ENCODE results near the gene MCF2L.

Gene MCF2L

DNA sequence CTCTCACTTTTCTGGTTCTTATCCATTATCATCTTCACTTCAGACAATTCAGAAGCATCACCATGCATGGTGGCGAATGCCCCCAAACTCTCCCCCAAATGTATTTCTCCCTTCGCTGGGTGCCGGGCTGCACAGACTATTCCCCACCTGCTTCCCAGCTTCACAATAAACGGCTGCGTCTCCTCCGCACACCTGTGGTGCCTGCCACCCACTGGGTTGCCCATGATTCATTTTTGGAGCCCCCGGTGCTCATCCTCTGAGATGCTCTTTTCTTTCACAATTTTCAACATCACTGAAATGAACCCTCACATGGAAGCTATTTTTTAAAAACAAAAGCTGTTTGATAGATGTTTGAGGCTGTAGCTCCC, 150.8 kb downstream of the MCF2L start:
- no peak for DNase-seq (ENCODE audit: low read depth in 3 of 3, low spot score in 1 of 3)

DNA sequence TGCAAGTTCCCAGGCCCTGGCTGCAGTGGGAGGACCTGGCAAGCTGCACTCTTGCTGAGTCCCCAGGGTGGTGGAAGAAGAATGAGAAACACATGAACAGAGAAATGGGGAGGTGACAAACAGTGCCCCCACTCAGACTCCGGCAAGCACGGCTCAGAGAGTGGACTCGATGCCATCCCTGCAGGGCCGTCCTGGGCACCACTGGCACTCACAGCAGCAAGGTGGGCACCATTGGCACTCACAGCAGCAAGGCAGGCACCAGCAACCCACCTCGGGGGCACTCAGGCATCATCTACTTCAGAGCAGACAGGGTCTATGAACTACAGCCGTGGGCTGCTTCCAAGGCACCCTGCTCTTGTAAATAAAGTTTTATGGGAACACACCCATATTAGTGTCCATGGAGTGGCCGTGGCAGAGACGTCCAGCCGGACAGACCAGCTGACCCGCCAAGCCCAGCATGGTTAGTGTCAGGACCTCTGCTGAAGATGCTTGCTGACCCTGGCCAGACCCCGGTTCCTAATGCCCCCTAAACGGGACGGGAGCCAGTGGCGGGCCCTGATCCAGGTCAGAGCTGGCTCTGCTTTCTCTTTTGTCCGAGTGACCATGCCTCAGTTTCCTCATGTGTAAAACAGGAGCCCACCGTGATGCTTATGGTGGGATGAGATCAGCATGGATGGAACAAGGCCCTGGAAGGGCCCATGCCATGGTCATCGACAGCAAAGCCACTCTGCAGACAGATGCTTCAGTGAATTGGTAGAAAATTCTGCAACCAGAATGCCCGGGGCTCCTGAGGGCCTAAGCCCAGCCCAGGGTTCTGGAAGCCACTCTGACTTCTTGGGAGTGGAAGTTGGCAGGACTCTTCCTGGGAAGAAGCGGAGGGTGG, 151.5 kb downstream of the MCF2L start:
- no peak for DNase-seq (ENCODE audit: low read depth in 3 of 3, low spot score in 1 of 3)

DNA sequence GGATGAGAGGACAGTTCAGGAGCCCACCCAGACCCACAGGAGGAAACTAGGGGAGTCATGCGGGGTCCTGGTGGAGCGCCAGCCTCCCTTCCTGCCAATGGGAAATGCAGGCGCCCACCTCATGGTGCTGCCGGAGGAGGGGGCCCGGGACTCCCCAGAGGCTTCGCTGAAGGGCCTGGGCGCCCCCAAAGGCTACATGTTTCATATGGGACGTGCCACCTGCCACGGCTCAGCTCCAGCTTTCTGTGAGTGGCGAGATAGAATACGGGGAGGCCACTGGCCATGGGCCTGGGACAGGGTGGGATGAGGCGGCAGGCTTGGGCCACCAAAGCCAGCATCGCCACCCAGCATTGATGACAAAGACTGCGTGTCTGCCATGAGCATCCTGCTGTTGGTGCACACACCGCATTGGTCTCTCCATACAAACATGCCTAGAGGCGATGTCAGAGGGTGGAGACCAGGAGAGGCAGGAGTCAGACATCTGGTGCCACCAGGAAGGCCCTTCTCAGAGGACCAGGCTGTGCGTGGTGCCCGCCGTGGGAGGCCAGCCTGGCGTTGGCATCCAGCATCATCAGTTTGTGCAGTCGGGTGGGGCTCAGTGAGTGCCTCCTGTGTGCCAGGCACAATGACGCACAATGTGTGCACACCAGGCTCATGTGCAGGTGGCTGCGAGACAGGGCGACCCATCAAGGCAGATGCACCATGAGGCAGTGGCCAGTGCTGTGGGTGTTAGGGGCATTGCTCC, 152.3 kb downstream of the MCF2L start:
- DNase-seq (ENCODE audit: low read depth in 3 of 3, low spot score in 1 of 3), result no peak

DNA sequence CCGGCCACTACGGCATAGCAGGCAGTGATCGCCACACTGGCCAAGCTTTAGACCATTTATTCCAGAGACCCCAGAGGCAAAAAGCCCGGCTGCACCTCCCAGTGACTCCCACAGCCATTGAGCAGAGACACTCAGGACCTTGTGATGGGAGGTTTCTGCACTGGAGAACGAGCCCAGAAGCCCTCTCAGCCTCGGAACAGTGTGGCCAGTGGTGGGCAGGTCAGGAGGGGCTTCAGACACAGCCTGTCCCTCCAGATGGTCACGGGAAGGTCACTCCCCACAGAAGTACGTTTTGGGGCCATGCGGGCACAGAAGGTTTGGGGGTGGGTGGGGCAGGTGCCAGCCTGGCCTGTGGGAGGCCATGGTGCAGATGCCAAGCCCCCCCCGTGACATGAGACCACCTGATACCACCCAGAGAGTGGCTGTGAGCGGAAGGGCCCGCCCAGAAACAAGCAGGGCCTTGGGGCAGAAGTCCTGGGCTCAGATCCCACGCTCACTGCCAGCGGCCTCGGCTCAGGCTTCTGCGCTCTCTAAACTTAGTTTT, 153.0 kb downstream of the MCF2L start:
- DNase-seq (ENCODE audit: low read depth in 3 of 3, low spot score in 1 of 3), result no peak

DNA sequence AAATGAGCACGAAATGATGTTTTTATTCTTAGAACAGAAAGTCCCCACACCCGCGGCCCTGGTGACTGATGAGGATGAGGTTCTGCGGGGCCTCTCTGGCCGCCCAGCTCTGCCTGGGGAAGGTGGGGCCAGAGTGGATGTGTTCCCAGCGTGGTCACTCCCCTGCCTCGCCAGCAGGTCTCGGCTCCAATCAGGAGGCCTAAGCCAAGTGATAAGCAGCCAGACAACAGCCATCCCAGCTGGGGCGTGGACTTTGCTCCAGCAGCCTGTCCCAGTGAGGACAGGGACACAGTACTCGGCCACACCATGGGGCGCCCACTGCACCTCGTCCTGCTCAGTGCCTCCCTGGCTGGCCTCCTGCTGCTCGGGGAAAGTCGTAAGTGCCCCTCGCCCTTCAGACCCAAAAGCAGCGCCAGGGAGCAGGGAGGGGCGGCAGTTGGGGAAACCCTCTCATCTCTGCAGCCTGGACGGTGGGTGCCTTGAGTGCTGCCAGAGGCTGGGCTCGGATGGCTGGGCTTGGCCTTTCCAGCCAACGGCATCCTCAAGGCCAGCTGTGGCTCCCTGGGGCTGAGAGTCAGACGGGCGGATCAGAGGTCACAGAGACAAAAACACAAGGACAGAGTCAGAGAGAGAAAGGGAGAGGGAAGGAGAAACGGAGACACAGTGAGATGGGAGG, 153.7 kb downstream of the MCF2L start, which contains the start of gene F10:
TSS of gene F10 (plus strand) at position 250 of the 676 bp plus-strand sequence. CDS start at position 307, 57 bp downstream.
- DNase-seq (ENCODE audit: low read depth in 3 of 3, low spot score in 1 of 3), result no peak

DNA sequence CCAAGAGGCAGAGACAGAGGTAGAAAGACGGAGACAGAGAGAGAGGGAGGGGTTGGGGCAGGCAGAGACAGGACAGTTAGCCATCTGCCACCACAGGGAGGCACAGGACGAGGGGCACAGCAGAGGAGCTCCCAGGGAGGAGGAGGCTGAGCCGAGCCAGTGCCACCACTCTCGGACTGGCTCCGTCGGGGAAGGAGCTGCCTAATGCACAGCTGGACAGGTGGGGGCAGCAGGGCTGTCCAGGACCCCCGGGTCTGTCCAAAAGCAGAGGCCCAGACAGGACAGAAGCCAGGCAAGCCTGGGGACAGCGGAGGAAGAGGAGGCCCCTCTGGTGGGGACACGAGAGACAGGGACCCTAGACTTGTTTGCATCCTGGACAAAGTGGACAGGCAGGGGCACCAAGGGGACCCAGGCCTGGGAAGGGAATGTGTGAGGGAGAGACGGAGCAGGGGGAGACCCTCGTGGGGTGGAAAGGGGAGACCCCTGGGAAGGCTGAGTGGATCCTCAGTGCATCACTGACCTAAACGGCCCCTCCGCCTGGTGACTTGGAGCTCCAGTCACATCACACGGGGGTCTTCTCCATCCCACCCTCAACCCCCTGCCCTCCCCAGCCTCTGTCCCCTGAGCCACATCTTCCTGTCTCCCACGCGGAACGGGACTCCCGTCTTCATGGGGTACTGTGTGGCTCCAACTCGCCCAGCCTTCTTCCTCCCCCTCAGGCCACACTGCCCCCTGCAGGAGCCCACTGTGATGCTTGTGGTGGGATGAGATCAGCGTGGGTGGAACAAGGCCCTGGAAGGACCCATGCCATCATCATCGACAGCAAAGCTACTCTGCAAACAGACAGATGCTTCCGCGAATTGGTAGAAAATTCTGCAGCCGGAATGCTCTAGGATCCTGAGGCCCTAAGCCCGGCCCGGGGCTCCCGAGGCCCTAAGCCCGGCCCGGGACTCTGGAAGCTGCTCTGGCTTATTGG, 154.5 kb downstream of the MCF2L start:
- DNase-seq (ENCODE audit: low read depth in 3 of 3, low spot score in 1 of 3), result no peak

DNA sequence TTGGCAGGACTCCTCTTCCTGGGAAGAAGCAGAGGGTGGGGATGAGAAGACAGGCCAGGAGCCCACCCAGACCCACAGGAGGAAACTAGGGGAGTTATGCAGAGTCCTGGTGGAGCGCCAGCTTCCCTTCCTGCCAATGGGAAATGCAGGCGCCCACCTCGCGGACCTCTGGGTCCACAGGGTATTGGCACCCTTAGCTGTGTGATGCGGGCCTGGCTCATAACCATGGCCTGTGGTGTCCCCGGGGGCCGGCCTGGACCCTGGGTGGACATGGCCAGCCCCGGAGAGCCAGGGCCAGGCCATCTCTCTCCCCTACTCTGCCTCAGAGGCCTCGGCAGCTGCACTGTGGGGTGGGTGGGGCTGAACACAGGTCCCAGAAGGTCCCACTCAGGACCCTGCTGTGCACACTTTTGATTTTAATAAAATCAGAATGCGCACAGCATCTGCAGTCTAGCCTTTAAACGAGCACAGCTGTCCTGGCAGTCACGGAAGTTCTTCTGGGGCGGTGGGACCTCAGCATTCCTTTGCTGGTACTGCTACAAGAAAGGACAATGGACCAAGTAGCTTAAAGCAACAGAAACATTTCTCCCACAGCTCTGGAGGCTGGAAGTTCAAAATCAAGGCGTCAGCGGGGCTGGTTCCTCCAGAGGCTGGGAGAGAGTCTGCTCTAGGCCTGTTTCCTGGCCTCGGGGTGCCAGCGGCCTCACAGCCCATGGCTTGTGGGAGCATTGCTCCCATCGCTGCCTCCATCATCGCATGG, 155.4 kb downstream of the MCF2L start:
- no peak for DNase-seq (ENCODE audit: low read depth in 3 of 3, low spot score in 1 of 3)

DNA sequence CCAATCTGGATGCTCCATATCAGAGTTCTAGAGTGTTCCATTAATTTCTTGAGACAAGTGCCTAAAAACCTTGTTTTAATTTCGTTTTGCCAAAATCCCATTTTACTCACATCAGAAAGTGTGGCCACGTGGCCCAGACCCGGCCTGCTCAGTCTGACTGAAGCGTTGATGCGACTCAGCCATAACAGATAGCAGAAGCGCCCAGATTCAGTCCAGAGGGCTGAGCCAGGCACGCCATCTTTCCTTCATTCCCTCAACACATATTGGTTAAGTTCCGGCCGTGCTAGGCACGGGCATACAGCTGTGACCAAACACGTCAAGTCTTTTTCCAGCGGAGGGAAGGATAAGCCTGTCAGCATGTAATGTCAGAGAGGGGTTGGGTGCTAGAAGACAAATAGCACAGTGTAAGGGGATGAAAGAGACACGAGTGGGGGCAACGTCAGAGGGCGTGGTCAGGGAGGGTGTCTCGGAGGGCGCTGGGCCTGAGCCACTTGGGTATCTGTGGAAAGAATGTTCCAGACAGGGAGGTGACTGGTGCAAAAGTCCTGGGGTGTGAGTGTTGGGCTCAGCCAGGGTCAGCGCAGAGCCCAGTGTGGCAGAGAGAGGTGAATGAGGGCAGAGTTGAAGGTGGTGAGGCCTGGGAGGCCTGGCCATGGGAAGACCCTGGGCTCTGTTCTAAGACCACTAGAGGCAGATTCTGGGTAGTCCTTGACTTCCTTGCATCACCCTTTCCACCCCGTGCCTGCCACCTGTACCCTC, 156.7 kb downstream of the MCF2L start:
- DNase-seq (ENCODE audit: low read depth in 3 of 3, low spot score in 1 of 3), result no peak

DNA sequence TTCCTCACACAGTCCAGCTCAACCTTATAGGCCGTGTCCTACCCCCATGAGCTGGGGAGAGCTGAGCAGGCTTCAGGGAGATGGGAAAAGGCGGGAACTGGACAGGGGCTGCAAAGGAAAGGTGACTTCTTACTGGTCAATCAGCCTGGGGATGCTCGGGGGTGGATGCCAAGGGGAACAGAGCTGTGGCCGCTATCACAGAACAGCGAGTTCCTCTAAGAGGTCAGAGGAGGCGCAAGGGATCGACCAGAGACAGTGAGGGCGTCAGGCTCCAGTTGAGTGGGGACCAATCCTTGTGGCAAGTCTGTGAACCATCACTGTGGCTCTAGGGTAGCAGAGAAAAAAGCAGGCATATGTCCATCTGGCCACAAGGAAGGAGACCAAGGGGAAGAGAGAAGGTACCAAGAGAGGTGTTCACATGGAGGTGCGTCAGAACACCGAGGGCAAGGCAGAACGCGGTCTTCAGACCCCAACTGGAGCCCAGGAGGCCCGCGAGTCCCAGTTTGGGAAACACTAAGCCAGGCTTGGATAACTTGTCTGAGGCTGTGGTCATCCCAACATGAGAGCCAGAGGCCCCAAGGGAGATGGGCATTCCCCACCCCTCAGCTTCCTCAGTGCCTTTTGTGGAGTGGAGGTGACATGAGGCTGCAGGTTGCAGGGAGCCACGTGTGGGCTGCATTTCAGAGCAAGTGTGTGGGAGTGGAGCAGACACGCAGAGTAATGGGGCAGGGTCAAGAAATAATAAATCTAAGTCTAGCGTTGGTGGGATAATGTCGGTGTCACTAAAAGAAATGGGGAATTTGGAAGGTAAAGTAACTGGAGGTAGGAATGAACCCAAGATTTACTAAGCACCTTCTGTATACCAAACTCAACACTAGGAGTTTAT, 157.5 kb downstream of the MCF2L start:
- no peak for DNase-seq (ENCODE audit: low read depth in 3 of 3, low spot score in 1 of 3)

DNA sequence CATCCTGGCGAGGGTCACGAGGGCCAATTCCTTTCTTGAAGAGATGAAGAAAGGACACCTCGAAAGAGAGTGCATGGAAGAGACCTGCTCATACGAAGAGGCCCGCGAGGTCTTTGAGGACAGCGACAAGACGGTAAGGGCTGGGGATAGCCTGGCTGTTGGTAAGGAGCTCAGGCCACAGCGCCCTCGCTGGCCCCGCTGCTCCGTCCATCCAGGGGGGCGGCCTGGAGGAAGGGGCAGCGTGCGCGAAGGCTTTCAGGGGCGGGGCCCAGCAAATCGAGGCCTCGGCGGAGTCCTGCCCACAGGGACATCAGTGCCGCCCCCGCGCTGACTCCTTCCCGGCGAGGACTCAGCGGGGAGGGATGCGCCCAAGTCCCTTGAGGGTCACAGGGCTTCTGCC, 160.5 kb downstream of the MCF2L start:
- no peak for DNase-seq (ENCODE audit: low read depth in 3 of 3, low spot score in 1 of 3)

DNA sequence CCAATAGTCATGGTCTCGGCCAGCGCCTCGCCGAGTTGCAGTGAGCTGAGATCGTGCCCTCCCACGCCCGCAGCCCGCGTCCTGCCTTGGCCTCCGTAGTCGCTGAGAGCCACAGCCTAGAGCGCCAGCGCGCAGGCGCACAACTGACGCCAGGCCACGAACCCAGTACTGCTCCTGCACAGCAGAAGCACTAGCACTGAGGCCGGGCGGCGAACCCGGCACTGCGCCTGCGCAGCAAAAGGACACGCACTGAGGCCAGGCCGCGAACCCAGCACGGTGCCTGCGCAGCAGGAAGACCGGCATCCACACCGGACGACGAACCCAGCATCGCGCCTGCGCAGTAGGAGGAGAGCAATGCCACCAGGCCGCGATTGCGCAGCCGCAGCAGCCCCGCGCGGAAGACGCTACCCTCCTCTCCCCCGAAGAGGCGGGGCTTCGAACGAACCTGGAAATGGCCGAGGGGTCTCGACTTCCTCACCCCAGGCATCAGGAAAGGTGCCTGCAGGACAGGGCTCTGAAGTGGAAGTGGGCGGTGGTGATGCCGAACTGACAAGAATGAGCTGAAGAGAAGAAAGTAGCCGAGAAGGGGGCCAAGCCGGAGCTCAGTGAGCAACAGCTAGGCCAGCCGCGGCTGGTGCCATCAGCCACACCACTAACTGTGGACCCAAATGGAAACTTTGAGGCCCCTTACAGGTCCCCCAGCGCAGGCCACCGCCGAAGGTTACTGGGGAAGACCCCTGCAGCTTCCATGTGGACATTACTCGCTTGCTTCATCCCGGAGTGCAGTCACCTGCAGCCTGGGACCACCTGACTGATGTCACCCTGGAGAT, 161.1 kb downstream of the MCF2L start:
- peak in 1 of 3 donors; percentile 8 for DNase-seq (ENCODE audit: low read depth in 3 of 3, low spot score in 1 of 3)

DNA sequence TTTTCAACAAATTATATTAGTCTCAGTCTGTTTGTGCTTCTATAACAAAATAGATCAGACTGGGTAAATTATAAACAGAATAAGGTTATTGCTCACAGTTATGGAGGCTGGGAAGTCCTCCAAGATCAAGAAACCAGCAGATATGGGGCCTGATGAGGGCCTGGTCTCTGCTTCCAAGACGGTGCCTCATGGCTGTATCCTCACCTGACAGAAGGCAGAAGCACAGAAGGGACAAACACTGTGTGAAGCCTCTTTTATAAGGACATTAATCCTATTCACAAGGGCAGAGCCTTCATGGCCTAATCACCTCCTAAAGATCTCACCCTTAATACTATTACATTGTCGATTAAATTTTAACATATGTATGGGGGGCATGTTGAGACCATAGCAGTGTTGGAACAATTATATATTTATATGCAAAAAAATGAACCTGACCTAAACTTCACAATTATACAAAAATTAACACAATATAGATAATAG, 166.3 kb downstream of the MCF2L start:
- DNase-seq (ENCODE audit: low read depth in 3 of 3, low spot score in 1 of 3), result no peak

DNA sequence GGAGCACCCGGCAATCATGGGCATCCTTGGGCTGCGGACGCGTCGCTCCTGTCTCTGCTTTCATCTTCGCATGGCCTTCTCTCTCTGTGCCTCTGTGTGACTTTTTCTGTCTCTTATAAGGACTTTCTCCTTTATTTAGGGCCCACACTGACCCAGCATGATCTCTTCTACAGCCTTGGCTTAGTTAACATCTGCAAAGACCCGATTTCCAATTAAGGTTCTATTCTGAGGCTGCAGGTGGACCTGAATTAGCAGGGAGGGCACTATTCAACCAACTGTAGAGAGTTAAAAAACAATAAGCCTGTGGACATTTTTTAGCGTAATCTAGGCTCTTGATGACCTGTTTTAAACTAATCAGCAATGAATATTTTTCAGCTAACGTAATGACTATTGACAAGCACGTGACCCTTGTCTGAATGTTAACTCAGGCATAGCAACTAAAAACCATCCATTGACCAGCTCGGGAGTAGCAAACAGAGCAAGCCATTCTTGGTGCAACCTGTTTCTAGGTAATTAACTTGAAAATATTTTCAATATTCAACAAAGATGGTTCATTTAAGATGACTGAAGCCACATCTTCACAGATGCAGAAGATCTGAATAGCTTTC, 168.8 kb downstream of the MCF2L start:
- no peak for DNase-seq (ENCODE audit: low read depth in 3 of 3, low spot score in 1 of 3)

DNA sequence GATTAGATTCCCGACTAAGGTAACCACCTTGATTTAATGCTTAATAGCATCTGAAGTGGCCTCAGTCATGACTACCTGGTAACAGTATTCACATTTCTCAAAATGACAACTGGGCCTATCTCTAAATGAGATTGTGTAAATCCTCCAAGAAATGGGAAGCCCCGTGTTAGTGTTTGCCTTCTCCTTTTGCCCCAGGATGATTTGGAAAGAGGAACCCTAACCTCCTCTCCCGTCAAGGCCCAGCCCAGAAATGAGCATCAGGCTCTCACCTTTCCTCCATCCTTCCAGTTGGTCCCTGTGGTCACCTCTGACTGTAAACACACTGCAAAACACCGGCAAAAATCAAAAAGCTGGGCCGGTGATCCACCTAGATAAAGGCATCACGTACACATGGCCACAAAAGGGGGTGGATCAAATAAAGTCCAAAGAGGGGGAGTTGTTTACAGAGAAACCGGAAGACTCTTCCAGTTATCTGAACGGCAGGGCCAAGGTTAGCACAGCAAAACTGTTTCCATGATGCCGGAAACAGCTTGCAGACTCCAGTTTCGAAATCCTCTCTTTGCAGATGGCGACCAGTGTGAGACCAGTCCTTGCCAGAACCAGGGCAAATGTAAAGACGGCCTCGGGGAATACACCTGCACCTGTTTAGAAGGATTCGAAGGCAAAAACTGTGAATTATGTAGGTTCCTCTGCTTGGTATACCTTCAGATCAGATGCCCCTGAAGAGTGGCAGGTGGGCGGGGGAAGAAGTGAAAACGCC, 170.0 kb downstream of the MCF2L start:
- DNase-seq (ENCODE audit: low read depth in 3 of 3, low spot score in 1 of 3), result no peak

DNA sequence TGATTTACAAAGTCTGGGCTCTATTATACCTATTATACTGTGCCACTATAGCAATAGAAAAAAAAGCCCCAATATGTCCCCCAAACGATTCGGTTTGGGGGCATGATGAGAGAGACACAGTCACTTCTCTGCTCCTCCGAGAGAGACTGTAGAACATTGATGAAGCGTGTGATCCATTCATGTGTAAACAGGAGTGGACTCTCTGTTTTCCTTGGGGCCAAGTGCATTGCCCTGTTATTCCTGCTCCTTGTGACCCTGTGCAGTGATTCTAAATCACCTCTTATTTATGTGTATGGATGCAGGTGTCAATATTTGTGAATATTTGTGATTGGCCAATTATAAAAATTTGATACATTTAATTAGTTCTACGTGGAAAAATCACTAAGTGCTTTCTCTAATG, 170.6 kb downstream of the MCF2L start:
- no peak for DNase-seq (ENCODE audit: low read depth in 3 of 3, low spot score in 1 of 3)

All from stimulated activated CD4-positive, alpha-beta T cell treated with anti-CD3 and anti-CD28 coated beads, TNF-alpha, amount 100 ng/mL, for 1 hour (primary cell).